Liver (tissue), 9 donors: ENCODE data around the gene TJP2. TPM values are rescaled to one million over a fixed set of nuclear protein-coding genes. Genes with fewer than 3 reads are reported as not detected.

ENCODE experiments used
- DNase-seq: peaks from one replicate; pipeline ENCODE4 v3.0.0-alpha.2; 2017; ENCODE audit warnings: low spot score
- H3K27ac ChIP-seq, 2 donors: one replicate each; pipeline ENCODE4 v1.7.0; 2013; ENCODE audit warnings: inconsistent platforms in 2 of 2, low read length in 2 of 2, control low read depth in 1 of 2, low read depth in 1 of 2, mild to moderate bottlenecking in 1 of 2
- H3K27me3 ChIP-seq, 4 donors: one replicate each; pipeline versions ENCODE4 v1.6.1 to v1.7.0; 2013; ENCODE audit warnings: low read length in 3 of 4, inconsistent platforms in 1 of 4, mild to moderate bottlenecking in 1 of 4, moderate library complexity in 1 of 4; ENCODE audit not compliant: control insufficient read depth in 4 of 4, insufficient read depth in 4 of 4
- H3K36me3 ChIP-seq, 4 donors: one replicate each; pipeline versions ENCODE4 v1.6.1 to v1.7.0; 2013; ENCODE audit warnings: low read length in 3 of 4, mild to moderate bottlenecking in 3 of 4, low read depth in 1 of 4, moderate library complexity in 1 of 4; ENCODE audit not compliant: control insufficient read depth in 4 of 4, insufficient read depth in 3 of 4
- H3K4me1 ChIP-seq, 4 donors: one replicate each; pipeline versions ENCODE4 v1.6.1 to v1.7.0; 2013; ENCODE audit warnings: low read length in 3 of 4, mild to moderate bottlenecking in 3 of 4, moderate library complexity in 1 of 4; ENCODE audit not compliant: control insufficient read depth in 4 of 4, insufficient read depth in 4 of 4
- H3K4me3 ChIP-seq, 3 donors: one replicate each; pipeline versions ENCODE4 v1.6.1 to v1.7.0; 2013; ENCODE audit warnings: low read length in 3 of 3, control low read depth in 1 of 3, low read depth in 1 of 3, mild to moderate bottlenecking in 1 of 3
- H3K9ac ChIP-seq, 2 donors: one replicate each; pipeline ENCODE4 v1.7.0; 2013; ENCODE audit warnings: low read length in 2 of 2, mild to moderate bottlenecking in 2 of 2, moderate library complexity in 2 of 2, control low read depth in 1 of 2, low read depth in 1 of 2
- H3K9me3 ChIP-seq, 4 donors: one replicate each; pipeline versions ENCODE4 v1.6.1 to v1.7.0; 2013; ENCODE audit warnings: low read length in 3 of 4; ENCODE audit not compliant: control insufficient read depth in 4 of 4
- EGR1 ChIP-seq, 2 donors: IDR thresholded peaks; 2 replicates each; pipeline ENCODE4 v1.6.1; 2016 to 2018; ENCODE audit warnings: antibody characterized with exemption in 2 of 2, low read depth in 2 of 2
- FOXA1 ChIP-seq: IDR thresholded peaks from 2 replicates; pipeline ENCODE4 v1.6.1; 2016; ENCODE audit warnings: antibody characterized with exemption
- FOXA2 ChIP-seq: IDR thresholded peaks from 2 replicates; pipeline ENCODE4 v1.6.1; 2016; ENCODE audit warnings: antibody characterized with exemption
- HNF4A ChIP-seq, 2 donors: conservative IDR thresholded peaks; 2 replicates each; pipeline ENCODE4 v1.6.1; 2016; ENCODE audit warnings: antibody characterized with exemption in 2 of 2, mild to moderate bottlenecking in 2 of 2
- JUND ChIP-seq, 2 donors: IDR thresholded peaks; 2 replicates each; pipeline ENCODE4 v1.6.1; 2016; ENCODE audit warnings: antibody characterized with exemption in 2 of 2
- RAD21 ChIP-seq, 2 donors: IDR thresholded peaks; 2 replicates each; pipeline ENCODE4 v1.6.1; 2016; ENCODE audit warnings: antibody characterized with exemption in 2 of 2, mild to moderate bottlenecking in 2 of 2
- RXRA ChIP-seq, 2 donors: IDR thresholded peaks; 2 replicates each; pipeline ENCODE4 v1.6.1; 2017 to 2018; ENCODE audit warnings: antibody characterized with exemption in 2 of 2, mild to moderate bottlenecking in 1 of 2
- TAF1 ChIP-seq: conservative IDR thresholded peaks from 2 replicates; pipeline ENCODE4 v1.6.1; 2016; ENCODE audit warnings: antibody characterized with exemption, mild to moderate bottlenecking
- YY1 ChIP-seq: IDR thresholded peaks from 2 replicates; pipeline ENCODE4 v1.6.1; 2016; ENCODE audit warnings: antibody characterized with exemption, mild to moderate bottlenecking
- WGBS: extraction: QIAGEN DNeasy Blood & Tissue Kit; methylation state at CpG from one replicate; pipeline ENCODE4 v1.1.7; 2013; 5-methylcytosine and 5-hydroxymethylcytosine counted together
- polyA plus RNA-seq, 2 donors: library from polyadenylated mRNA; stranded (reverse) in 1 of 2; unstranded in 1 of 2; fragments of 200-250 nt in 1 of 2; fragments of >200 nt in 1 of 2; fragmentation: Nextera tagmentation in 1 of 2; extraction: Ambion mirVana in 1 of 2; gene quantifications; one replicate each; pipeline versions ENCODE4 v1.2.1 to v1.2.3, GENCODE V29; 2013 to 2015
- total RNA-seq, 2 donors: library from RNA; depleted of rRNA; stranded (reverse); fragments of >200 nt; gene quantifications; one replicate each; pipeline ENCODE4 v1.2.3, GENCODE V29; 2014
- TF ChIP-seq, protein P1 (sequence below): IDR thresholded peaks from 2 replicates; pipeline ENCODE4 v1.6.1; 2016; ENCODE audit warnings: antibody characterized with exemption, mild to moderate bottlenecking
- TF ChIP-seq, protein P2 (sequence below): fragments of 150-350 bp; IDR thresholded peaks from 2 replicates; pipeline ENCODE4 v1.5.1; 2017; ENCODE audit warnings: improper control_type of control experiment, low read depth, low read length; ENCODE audit not compliant: missing input control
- TF ChIP-seq, protein P3 (sequence below): IDR thresholded peaks from 2 replicates; pipeline ENCODE4 v1.6.1; 2016; ENCODE audit warnings: antibody characterized with exemption
- donor health status: healthy.
- donor health status: healthy.
- donor health status: healthy.
- donor health status: healthy.
- donor health status: healthy.

The TJP2 gene
- total and polyA plus RNA-seq, 4 donors = 23.2 to 74.0 (median 32.6) TPM

DNA sequence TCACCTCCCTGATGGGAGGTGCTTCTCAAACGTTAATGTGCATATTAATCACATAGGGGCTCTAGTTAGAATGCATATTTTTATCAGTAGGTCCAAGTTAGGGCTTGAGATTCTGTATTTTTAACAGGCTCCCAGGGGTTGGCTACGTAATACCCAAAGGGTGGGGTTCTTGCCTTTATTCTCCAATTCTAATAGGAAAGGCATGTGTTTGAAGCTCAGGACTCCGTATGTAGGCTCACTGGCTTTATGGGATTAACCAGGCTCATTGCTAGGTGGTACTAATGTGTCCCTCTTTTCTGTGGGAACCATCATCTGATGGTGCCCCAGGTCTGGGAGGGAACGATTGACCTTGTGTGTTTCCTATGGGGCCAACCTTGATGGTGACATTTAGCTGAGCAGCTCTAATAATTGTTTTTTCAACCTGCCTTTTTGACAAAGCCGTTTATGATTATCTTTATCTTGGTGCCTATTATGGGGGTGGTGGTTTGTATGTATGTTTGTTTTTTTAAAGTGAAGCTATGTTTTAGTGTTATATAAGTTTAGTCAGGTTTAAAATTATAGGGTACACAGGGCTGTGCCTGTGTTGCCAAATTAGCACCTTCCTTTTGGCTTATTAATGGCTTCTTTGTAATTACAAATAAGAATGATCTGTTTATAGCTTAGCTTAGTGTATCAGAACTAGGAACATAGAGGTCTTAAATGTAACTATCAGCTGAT, 20.8 kb downstream of the TJP2 start:
- H3K4me3 ChIP-seq = no peak overlapping the region
- 66% methylated on average over 5 of the region's 5 CpGs for WGBS
- no peaks in the 10 kb centered on the region for H3K9me3 ChIP-seq
- DNase-seq = no peak
- H3K9ac ChIP-seq = no peak overlapping the region
- TF ChIP-seq RAD21 (IDR thresholded peaks at IDR 0.05) (no peak), FOXA1 (no peak), HNF4A (conservative IDR thresholded peaks at IDR 0.05) (no peak), EGR1 (IDR thresholded peaks at IDR 0.05; ENCODE audit: low read depth in 2 of 2) (no peak), FOXA2 (no peak), JUND (IDR thresholded peaks at IDR 0.05) (no peak), TAF1 (no peak)
- TF ChIP-seq, protein P1, sequence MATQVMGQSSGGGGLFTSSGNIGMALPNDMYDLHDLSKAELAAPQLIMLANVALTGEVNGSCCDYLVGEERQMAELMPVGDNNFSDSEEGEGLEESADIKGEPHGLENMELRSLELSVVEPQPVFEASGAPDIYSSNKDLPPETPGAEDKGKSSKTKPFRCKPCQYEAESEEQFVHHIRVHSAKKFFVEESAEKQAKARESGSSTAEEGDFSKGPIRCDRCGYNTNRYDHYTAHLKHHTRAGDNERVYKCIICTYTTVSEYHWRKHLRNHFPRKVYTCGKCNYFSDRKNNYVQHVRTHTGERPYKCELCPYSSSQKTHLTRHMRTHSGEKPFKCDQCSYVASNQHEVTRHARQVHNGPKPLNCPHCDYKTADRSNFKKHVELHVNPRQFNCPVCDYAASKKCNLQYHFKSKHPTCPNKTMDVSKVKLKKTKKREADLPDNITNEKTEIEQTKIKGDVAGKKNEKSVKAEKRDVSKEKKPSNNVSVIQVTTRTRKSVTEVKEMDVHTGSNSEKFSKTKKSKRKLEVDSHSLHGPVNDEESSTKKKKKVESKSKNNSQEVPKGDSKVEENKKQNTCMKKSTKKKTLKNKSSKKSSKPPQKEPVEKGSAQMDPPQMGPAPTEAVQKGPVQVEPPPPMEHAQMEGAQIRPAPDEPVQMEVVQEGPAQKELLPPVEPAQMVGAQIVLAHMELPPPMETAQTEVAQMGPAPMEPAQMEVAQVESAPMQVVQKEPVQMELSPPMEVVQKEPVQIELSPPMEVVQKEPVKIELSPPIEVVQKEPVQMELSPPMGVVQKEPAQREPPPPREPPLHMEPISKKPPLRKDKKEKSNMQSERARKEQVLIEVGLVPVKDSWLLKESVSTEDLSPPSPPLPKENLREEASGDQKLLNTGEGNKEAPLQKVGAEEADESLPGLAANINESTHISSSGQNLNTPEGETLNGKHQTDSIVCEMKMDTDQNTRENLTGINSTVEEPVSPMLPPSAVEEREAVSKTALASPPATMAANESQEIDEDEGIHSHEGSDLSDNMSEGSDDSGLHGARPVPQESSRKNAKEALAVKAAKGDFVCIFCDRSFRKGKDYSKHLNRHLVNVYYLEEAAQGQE = no peak
- TF ChIP-seq, protein P2, sequence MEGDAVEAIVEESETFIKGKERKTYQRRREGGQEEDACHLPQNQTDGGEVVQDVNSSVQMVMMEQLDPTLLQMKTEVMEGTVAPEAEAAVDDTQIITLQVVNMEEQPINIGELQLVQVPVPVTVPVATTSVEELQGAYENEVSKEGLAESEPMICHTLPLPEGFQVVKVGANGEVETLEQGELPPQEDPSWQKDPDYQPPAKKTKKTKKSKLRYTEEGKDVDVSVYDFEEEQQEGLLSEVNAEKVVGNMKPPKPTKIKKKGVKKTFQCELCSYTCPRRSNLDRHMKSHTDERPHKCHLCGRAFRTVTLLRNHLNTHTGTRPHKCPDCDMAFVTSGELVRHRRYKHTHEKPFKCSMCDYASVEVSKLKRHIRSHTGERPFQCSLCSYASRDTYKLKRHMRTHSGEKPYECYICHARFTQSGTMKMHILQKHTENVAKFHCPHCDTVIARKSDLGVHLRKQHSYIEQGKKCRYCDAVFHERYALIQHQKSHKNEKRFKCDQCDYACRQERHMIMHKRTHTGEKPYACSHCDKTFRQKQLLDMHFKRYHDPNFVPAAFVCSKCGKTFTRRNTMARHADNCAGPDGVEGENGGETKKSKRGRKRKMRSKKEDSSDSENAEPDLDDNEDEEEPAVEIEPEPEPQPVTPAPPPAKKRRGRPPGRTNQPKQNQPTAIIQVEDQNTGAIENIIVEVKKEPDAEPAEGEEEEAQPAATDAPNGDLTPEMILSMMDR = no peak
- TF ChIP-seq, protein P3, sequence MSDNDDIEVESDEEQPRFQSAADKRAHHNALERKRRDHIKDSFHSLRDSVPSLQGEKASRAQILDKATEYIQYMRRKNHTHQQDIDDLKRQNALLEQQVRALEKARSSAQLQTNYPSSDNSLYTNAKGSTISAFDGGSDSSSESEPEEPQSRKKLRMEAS = no peak
- no peak overlapping the region for H3K27ac ChIP-seq
- peaks cover 6 to 67% (median 58%) of the 10 kb centered on the region in 4 donors for H3K4me1 ChIP-seq
- no peaks in the 10 kb centered on the region for H3K36me3 ChIP-seq
- no peaks in the 10 kb centered on the region for H3K27me3 ChIP-seq

DNA sequence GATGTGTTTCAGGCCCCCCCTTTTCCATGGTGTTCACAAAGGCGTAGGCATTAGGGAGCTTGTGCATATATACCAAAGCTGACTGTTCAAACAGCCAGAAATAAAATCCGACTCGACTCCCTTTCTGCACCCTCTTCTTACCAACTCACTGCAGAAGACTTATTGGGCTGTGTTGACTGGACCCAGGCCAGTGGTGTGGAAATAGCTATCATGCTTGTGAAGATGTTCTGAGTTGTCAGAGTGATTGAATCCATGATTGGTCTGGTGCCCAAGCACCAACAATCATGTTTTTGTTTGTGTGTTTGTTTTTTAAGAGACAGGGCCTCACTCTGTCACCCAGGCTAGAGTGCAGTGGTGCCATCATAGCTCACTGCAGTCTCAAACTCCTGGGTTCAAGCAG, 21.6 kb downstream of the TJP2 start:
- no peaks in the 10 kb centered on the region for H3K27me3 ChIP-seq
- peaks cover 2 to 66% (median 55%) of the 10 kb centered on the region in 4 donors for H3K4me1 ChIP-seq
- H3K27ac ChIP-seq = no peak overlapping the region
- no peak for DNase-seq
- no peaks in the 10 kb centered on the region for H3K9me3 ChIP-seq
- H3K9ac ChIP-seq = no peak overlapping the region
- H3K4me3 ChIP-seq = no peak overlapping the region
- peaks cover 0 to under 1% (median 0%) of the 10 kb centered on the region in 4 donors for H3K36me3 ChIP-seq
- TF ChIP-seq HNF4A (conservative IDR thresholded peaks at IDR 0.05) (peak; percentile 14 to 37), RXRA (IDR thresholded peaks at IDR 0.05) (peak in 1 of 2 donors; percentile 26), YY1 (no peak)
- TF ChIP-seq, protein P1 = no peak
- 31% methylated on average over 3 of the region's 3 CpGs for whole genome bisulfite sequencing
